ENCODE measurements around the gene CEP128.

GRCh38 chr14:80798211-80798610 lies 143.3 kb downstream of the CEP128 start:
- TF ChIP-seq CTCF (conservative IDR thresholded peaks at IDR 0.05; ENCODE audit: low read length) (no peak), EZH2phosphoT487 (IDR thresholded peaks at IDR 0.05; ENCODE audit: borderline replicate concordance, low read depth, low read length) (no peak)

All from OCI-LY7 (cell line).